ENCODE results near the gene SLC35E3. TPM values are rescaled to one million over a fixed set of nuclear protein-coding genes. Genes with fewer than 3 reads are reported as not detected.
A peak's percentile ranks its signal among the peaks of the same experiment; 100 is the strongest.

SLC35E3 gene
- total RNA-seq, 3 donors from 2014 or later: 3.5 to 5.2 (median 4.5) TPM

DNA sequence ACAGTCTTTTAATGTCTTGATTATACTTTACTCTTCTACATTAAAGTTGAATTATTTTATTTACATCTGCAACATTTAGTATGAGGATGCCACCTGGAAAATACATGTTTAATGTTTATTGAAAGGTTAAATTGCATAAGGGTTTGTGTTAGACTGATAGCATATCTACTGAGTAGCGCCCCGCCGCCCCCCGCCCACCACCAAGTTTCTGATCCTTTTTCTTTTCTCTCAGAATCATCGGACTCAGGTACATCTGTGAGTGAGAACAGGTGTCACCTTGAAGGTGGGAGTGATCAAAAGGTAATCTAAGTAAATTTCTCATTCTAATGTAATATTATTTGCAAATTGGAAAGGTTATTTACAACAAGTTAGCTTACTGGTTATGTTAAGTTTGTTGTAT lies 78.2 kb downstream of the SLC35E3 start:
- no peak overlapping the region for H3K4me3 Mint-ChIP-seq
- DNase-seq: no peak
- no peak for ATAC-seq
- H3K36me3 Mint-ChIP-seq (ENCODE audit: insufficient read depth): peaks cover 39% of the 10 kb centered on the region
- no peaks in the 10 kb centered on the region for H3K27me3 Mint-ChIP-seq (ENCODE audit: low read depth)
- H3K9me3 Mint-ChIP-seq: no peaks in the 10 kb centered on the region
- H3K4me1 Mint-ChIP-seq (ENCODE audit: low read depth): peaks cover 41% of the 10 kb centered on the region

GRCh38 chr12:68824597-68825250 lies 78.7 kb downstream of the SLC35E3 start:
- Mint-ChIP-seq H3K9me3 (no peaks in the 10 kb centered on the region), H3K27me3 (ENCODE audit: low read depth) (no peaks in the 10 kb centered on the region), H3K4me3 (no peak overlapping the region), H3K4me1 (ENCODE audit: low read depth) (peaks cover 39% of the 10 kb centered on the region), H3K36me3 (ENCODE audit: insufficient read depth) (peaks cover 37% of the 10 kb centered on the region)
- ATAC-seq (no peak), DNase-seq (no peak)

- peak overlapping the region; percentile 19 for H3K4me3 Mint-ChIP-seq
- H3K27me3 Mint-ChIP-seq (ENCODE audit: low read depth): no peaks in the 10 kb centered on the region
- no peaks in the 10 kb centered on the region for H3K9me3 Mint-ChIP-seq
- H3K4me1 Mint-ChIP-seq (ENCODE audit: low read depth): peaks cover 39% of the 10 kb centered on the region
- no peak for DNase-seq
- H3K36me3 Mint-ChIP-seq (ENCODE audit: insufficient read depth): peaks cover 40% of the 10 kb centered on the region
- no peak for ATAC-seq
Observed at GRCh38 chr12:68825569-68826217, 79.7 kb downstream of the SLC35E3 start.

DNA sequence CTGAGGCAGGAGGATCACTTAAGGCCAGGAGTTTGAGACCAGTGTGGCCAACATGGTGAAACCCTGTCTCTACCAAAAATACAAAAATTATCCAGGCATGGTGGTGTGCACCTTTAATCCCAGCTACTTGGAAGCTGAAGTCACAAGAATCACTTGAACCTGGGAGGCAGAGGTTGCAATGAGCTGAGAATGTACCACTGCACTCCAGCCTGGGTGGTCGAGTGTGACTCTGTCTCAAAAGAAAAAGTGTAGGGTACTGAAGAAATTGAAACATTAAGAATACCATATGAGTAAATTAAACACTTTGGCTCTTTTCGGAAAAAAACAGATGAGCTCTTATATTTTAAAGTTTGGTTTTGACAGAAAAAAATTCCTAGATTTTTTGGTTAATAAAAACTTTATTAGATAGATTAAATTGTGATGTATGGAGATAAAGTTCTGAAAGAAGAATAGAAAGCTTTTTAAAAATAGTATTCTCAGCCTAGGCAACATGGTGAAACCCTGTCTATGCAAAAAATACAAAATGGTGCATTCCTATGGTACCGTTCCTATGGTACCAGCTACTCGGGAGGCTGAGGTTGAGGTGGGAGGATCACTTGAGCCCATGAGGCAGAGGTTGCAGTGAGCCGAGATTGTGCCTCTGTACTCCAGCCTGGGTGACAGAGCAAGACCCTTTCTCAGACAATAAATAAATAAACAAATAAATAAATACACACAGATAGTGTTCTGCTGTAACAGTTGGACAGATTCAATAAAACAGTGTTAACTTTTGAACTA lies 82.1 kb downstream of the SLC35E3 start:
- no peak for DNase-seq
- Mint-ChIP-seq H3K4me1 (ENCODE audit: low read depth) (peaks cover 35% of the 10 kb centered on the region), H3K9me3 (no peaks in the 10 kb centered on the region), H3K4me3 (no peak overlapping the region), H3K36me3 (ENCODE audit: insufficient read depth) (peaks cover 42% of the 10 kb centered on the region), H3K27me3 (ENCODE audit: low read depth) (no peaks in the 10 kb centered on the region)
- no peak for ATAC-seq

- Mint-ChIP-seq H3K4me3 (no peak overlapping the region), H3K36me3 (ENCODE audit: insufficient read depth) (peaks cover 38% of the 10 kb centered on the region), H3K27me3 (ENCODE audit: low read depth) (no peaks in the 10 kb centered on the region), H3K9me3 (no peaks in the 10 kb centered on the region), H3K4me1 (ENCODE audit: low read depth) (peaks cover 30% of the 10 kb centered on the region)
- ATAC-seq (no peak), DNase-seq (no peak)
Observed at GRCh38 chr12:68828672-68829068, 82.7 kb downstream of the SLC35E3 start.

Other genes starting within 250 kb of the SLC35E3 start
- 100 to 1,000 TPM; 172 to 213 (median 188) TPM for gene RAP1B, start 135.3 kb upstream of the SLC35E3 start, total RNA-seq
- gene NUP107, start 59.2 kb upstream of the SLC35E3 start, total RNA-seq: 100 to 1,000 TPM in 2 of 3 donors, 10 to 100 TPM in 1; 97.2 to 127 (median 121) TPM
- 100 to 1,000 TPM; 111 to 129 (median 127) TPM for gene MDM2, start 62.0 kb downstream of the SLC35E3 start, total RNA-seq
- 100 to 1,000 TPM in 1 of 3 donors, 10 to 100 TPM in 2; 55.3 to 101 (median 56.2) TPM for gene CPM, start 187.0 kb downstream of the SLC35E3 start, total RNA-seq